Endothelial cell of umbilical vein (primary cell): ENCODE measurements around the gene OSBP2. TPM values are rescaled to one million over a fixed set of nuclear protein-coding genes. Genes with fewer than 3 reads are reported as not detected.
A peak's percentile ranks its signal among the peaks of the same experiment; 100 is the strongest.

Experiments
- BruUV-seq: library from RNA; stranded (reverse); fragments of 400-500 nt; replicated peaks from 2 replicates; lab custom pipeline; 2021; lab: Mats Ljungman, UMichigan
- CTCF ChIA-PET: fragments of 300-600, 350-600 bp; sonication (Branson Sonifier 250); formaldehyde crosslinking; loops from one replicate; lab custom pipeline; 2021; ENCODE audit warnings: antibody characterized with exemption, inconsistent platforms; lab: Charles Lee
- POLR2A ChIA-PET: fragments of 300-600, 350-600 bp; sonication (Branson Sonifier 250); formaldehyde crosslinking; loops from one replicate; lab custom pipeline; 2021; ENCODE audit warnings: antibody characterized with exemption, inconsistent platforms; lab: Charles Lee
- DNase-seq: peaks from one replicate; pipeline ENCODE4 v3.0.0-alpha.2; 2011; ENCODE audit warnings: low read depth, low spot score
- FAIRE-seq: peaks from 2 replicates; lab custom pipeline; 2011; peaks lifted over from hg19 to GRCh38; lab: Jason Lieb, UNC
- H2AFZ ChIP-seq: 2 replicates; pipeline ENCODE4 v1.6.0; 2012; ENCODE audit warnings: low read depth, low read length, control low read depth, inconsistent platforms
- H3K27ac ChIP-seq: 2 replicates; pipeline ENCODE4 v1.5.1; 2011; ENCODE audit warnings: low read depth, mild to moderate bottlenecking, control low read depth, low read length, moderate library complexity; ENCODE audit not compliant: insufficient read depth
- H3K27me3 ChIP-seq, 2 experiments: 2 replicates each; pipeline versions ENCODE4 v1.6.0 to v1.6.1; 2011; ENCODE audit warnings: low read length in 2 of 2, mixed read lengths in 1 of 2; ENCODE audit not compliant: control insufficient read depth in 2 of 2, insufficient read depth in 2 of 2
- H3K36me3 ChIP-seq, 2 experiments: 2 replicates in 1 of 2; 3 replicates in 1 of 2; pipeline ENCODE4 v1.5.1; 2011; ENCODE audit warnings: low read length in 2 of 2, mild to moderate bottlenecking in 1 of 2, moderate library complexity in 1 of 2; ENCODE audit not compliant: control insufficient read depth in 2 of 2, insufficient read depth in 2 of 2; ENCODE audit errors: extremely low read depth in 1 of 2
- H3K4me1 ChIP-seq: 3 replicates; pipeline ENCODE4 v1.5.1; 2011; ENCODE audit warnings: mild to moderate bottlenecking, low read length; ENCODE audit not compliant: control insufficient read depth, insufficient read depth; ENCODE audit errors: extremely low read depth
- H3K4me2 ChIP-seq: 2 replicates; pipeline ENCODE4 v1.6.1; 2011; ENCODE audit warnings: low read length, control low read depth, mixed read lengths; ENCODE audit not compliant: insufficient read depth
- H3K4me3 ChIP-seq, 3 experiments: fragments of 200-600 bp in 1 of 3; sonication (generic), shearing (Covaris generic) in 1 of 3; replicated peaks in 1 of 3; 2 replicates each; pipeline ENCODE4 v1.5.1; 2011 to 2016; ENCODE audit warnings: control low read depth in 3 of 3, low read length in 3 of 3, mild to moderate bottlenecking in 2 of 3, inconsistent platforms in 1 of 3, low read depth in 1 of 3, moderate library complexity in 1 of 3; ENCODE audit not compliant: insufficient read depth in 1 of 3
- H3K79me2 ChIP-seq: 2 replicates; pipeline ENCODE4 v1.6.0; 2012; ENCODE audit warnings: low read length, inconsistent platforms; ENCODE audit not compliant: control insufficient read depth, insufficient read depth
- H3K9ac ChIP-seq: replicated peaks from 2 replicates; pipeline ENCODE3; 2011; ENCODE audit warnings: low read length, control low read depth; ENCODE audit not compliant: insufficient read depth; ENCODE audit errors: extremely low read depth
- H3K9me1 ChIP-seq: replicated peaks from 3 replicates; pipeline ENCODE4 v1.6.0; 2011; ENCODE audit warnings: mild to moderate bottlenecking, low read length; ENCODE audit not compliant: control insufficient read depth, insufficient read depth; ENCODE audit errors: extremely low read depth
- H3K9me3 ChIP-seq: replicated peaks from 2 replicates; pipeline ENCODE4 v1.5.1; 2012; ENCODE audit warnings: low read length, inconsistent platforms; ENCODE audit not compliant: control insufficient read depth, insufficient read depth
- H4K20me1 ChIP-seq: replicated peaks from 2 replicates; pipeline ENCODE3; 2011; ENCODE audit warnings: mild to moderate bottlenecking, low read length; ENCODE audit not compliant: control insufficient read depth, insufficient read depth; ENCODE audit errors: extremely low read depth
- FOS ChIP-seq: IDR thresholded peaks from 2 replicates; pipeline ENCODE4 v1.6.1; 2011; ENCODE audit warnings: mild to moderate bottlenecking, low read length, moderate library complexity, borderline replicate concordance; ENCODE audit not compliant: insufficient read depth
- GATA2 ChIP-seq: IDR thresholded peaks from 2 replicates; pipeline ENCODE4 v1.7.0; 2011; ENCODE audit warnings: low read depth, mild to moderate bottlenecking, moderate library complexity, mixed read lengths, low read length; ENCODE audit not compliant: insufficient read length, insufficient read depth
- POLR2A ChIP-seq: IDR thresholded peaks from 2 replicates; pipeline ENCODE4 v1.6.1; 2012; ENCODE audit warnings: low read depth, mild to moderate bottlenecking, control low read depth, low read length
- POLR2AphosphoS5 ChIP-seq: IDR thresholded peaks from 2 replicates; pipeline ENCODE4 v1.6.1; 2012; ENCODE audit warnings: low read depth, mild to moderate bottlenecking, control low read depth, low read length, moderate library complexity; ENCODE audit not compliant: insufficient read depth
- dilution Hi-C: fragments of 300-500 bp; cut with MboI; formaldehyde crosslinking; loops from one replicate; pipeline ENCODE4 v1.15.0; 2019; ENCODE audit warnings: low sequenced_read_pairs; ENCODE audit not compliant: extremely low pct_ligation_motif_present
- intact Hi-C: fragments of 100-400 bp; cut with micrococcal nuclease; formaldehyde crosslinking; loops from one replicate; pipeline ENCODE4 v1.10.0; 2022
- polyA plus RNA-seq, 4 experiments: library from polyadenylated mRNA; depleted of rRNA in 3 of 4; stranded (reverse) in 3 of 4; unstranded in 1 of 4; fragments of >200 nt; gene quantifications; 2 replicates each; pipeline versions ENCODE4 v1.2.1 to v1.2.3, GENCODE V29; 2011 to 2012; ENCODE audit warnings: missing spikeins in 1 of 4
- total RNA-seq: library from RNA; stranded (reverse); gene quantifications from 2 replicates; pipeline ENCODE4 v1.2.3, GENCODE V29; 2021
- TF ChIP-seq, protein P1 (sequence below): IDR thresholded peaks from 2 replicates; pipeline ENCODE4 v1.6.1; 2011; ENCODE audit not compliant: insufficient read depth, insufficient read length
- TF ChIP-seq, protein P2 (sequence below), 2 donors: IDR thresholded peaks; 1 replicate in 1 of 2; 2 replicates in 1 of 2; pipeline ENCODE4 v1.5.1; 2011; ENCODE audit warnings: low read length in 2 of 2, mild to moderate bottlenecking in 2 of 2, moderate library complexity in 2 of 2, control low read depth in 1 of 2, inconsistent platforms in 1 of 2, low read depth in 1 of 2; ENCODE audit not compliant: insufficient read depth in 1 of 2; ENCODE audit errors: extremely low read depth in 1 of 2

OSBP2 gene
- total and polyA plus RNA-seq, 2 donors (not counting 3 experiments of a cell fraction or from before 2014, with no cell fraction given) = 4.1 to 7.5 TPM

DNA sequence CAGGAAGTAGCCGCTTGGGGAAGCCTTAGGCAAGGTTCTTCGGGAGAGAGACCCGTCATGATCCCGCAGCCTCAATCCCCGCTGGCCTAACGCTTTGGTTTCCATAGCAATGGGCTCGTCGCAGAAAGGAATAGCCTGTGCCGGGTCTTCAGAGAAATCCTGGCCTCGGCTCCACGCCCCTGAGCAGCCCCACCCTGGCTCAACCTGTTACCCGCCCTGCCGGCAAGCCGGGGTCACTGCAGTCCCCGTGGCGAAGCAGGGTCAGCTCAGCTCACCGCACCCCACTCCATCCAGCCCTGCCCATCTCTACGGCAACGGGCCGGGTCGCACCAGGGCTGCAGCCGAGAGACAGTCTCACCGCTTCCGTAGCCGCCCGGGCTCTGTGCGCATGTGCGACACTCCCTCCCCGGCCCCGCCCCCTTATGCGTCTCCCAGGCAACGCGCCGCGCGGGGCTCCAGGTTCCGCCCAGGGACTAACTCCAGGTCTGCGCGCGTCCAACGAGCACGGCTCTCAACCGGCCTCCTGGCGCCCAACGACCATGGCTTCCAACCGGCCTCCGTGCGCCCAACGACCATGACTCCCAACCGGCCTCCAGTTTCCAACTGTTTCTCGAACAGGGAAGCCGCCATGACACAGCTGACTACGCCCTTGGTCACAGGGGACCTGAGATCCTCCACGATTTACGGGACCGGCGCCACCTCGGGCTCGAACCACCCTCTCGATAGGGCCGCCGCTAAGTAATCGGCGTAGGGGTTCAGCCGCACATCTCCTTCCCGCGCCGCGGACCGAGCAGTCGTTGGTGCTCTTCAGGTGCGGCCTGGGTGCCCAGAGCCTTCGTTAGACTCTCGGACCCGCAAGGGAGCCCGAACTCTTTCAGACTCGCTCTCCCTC, 26.9 kb upstream of the OSBP2 start, which contains the start of gene DUSP18:
TSS of gene DUSP18 (minus strand) at position 382 of the 892 bp plus-strand sequence. CDS start 3,872 bp downstream, outside the sequence.
- H3K36me3 ChIP-seq = peaks cover 0 to 12% of the 10 kb centered on the region in 2 experiments
- peak within 1 kb of the TSS; percentile 35 to 71 (median 66) for H3K4me3 ChIP-seq
- H3K9ac ChIP-seq = peak within 1 kb of the TSS; percentile 41
- peak within 1 kb of the TSS; percentile 93 for H2AFZ ChIP-seq
- no peaks in the 10 kb centered on the region for H3K79me2 ChIP-seq
- H3K27ac ChIP-seq = peak within 1 kb of the TSS; percentile 25
- H3K4me1 ChIP-seq = peaks cover 18% of the 10 kb centered on the region
- dilution Hi-C loops (no loop called here), intact Hi-C loops (loop anchor here (1.0 to 2.0 kb wide), 4 partner anchors 18 to 66 kb away; partner anchors contain the start of genes OSBP2 and SLC35E4)
- ChIA-PET POLR2A (no interaction called here), CTCF (interaction anchor here (0.6 to 4.5 kb wide), 7 partner anchors 12 to 415 kb away, joined by 3 to 47 read pairs (median 5); partner anchors contain the start of gene SLC35E4)
- FAIRE-seq (peak; percentile 93), DNase-seq (peak; percentile 94)
- no peaks in the 10 kb centered on the region for H3K27me3 ChIP-seq
- no peaks in the 10 kb centered on the region for H4K20me1 ChIP-seq
- H3K4me2 ChIP-seq = peak within 1 kb of the TSS; percentile 89
- no peaks in the 10 kb centered on the region for H3K9me3 ChIP-seq
- TF ChIP-seq, protein P1, sequence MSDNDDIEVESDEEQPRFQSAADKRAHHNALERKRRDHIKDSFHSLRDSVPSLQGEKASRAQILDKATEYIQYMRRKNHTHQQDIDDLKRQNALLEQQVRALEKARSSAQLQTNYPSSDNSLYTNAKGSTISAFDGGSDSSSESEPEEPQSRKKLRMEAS = peak; percentile 4
- TF ChIP-seq FOS (no peak), GATA2 (no peak), POLR2AphosphoS5 (peak; percentile 48), POLR2A (peak; percentile 77)
- TF ChIP-seq, protein P2, sequence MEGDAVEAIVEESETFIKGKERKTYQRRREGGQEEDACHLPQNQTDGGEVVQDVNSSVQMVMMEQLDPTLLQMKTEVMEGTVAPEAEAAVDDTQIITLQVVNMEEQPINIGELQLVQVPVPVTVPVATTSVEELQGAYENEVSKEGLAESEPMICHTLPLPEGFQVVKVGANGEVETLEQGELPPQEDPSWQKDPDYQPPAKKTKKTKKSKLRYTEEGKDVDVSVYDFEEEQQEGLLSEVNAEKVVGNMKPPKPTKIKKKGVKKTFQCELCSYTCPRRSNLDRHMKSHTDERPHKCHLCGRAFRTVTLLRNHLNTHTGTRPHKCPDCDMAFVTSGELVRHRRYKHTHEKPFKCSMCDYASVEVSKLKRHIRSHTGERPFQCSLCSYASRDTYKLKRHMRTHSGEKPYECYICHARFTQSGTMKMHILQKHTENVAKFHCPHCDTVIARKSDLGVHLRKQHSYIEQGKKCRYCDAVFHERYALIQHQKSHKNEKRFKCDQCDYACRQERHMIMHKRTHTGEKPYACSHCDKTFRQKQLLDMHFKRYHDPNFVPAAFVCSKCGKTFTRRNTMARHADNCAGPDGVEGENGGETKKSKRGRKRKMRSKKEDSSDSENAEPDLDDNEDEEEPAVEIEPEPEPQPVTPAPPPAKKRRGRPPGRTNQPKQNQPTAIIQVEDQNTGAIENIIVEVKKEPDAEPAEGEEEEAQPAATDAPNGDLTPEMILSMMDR (IDR thresholded peaks at IDR 0.05; ENCODE audit: extremely low read depth in 1 of 2, insufficient read depth in 1 of 2, low read depth in 1 of 2, low read length in 2 of 2) = peak; percentile 19 to 41
- no peaks in the 10 kb centered on the region for H3K9me1 ChIP-seq
- TSS peak; percentile 71 for BruUV-seq
